CD4-positive, alpha-beta T cell treated with Interleukin-6 for 4 hours (primary cell): ENCODE data around the gene SELENON.

Source experiments
- DNase-seq: peaks from one replicate; pipeline ENCODE4 v3.0.0-alpha.2; 2020; ENCODE audit warnings: mixed read lengths

The SELENON gene, protein sequence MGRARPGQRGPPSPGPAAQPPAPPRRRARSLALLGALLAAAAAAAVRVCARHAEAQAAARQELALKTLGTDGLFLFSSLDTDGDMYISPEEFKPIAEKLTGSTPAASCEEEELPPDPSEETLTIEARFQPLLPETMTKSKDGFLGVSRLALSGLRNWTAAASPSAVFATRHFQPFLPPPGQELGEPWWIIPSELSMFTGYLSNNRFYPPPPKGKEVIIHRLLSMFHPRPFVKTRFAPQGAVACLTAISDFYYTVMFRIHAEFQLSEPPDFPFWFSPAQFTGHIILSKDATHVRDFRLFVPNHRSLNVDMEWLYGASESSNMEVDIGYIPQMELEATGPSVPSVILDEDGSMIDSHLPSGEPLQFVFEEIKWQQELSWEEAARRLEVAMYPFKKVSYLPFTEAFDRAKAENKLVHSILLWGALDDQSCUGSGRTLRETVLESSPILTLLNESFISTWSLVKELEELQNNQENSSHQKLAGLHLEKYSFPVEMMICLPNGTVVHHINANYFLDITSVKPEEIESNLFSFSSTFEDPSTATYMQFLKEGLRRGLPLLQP

DNA sequence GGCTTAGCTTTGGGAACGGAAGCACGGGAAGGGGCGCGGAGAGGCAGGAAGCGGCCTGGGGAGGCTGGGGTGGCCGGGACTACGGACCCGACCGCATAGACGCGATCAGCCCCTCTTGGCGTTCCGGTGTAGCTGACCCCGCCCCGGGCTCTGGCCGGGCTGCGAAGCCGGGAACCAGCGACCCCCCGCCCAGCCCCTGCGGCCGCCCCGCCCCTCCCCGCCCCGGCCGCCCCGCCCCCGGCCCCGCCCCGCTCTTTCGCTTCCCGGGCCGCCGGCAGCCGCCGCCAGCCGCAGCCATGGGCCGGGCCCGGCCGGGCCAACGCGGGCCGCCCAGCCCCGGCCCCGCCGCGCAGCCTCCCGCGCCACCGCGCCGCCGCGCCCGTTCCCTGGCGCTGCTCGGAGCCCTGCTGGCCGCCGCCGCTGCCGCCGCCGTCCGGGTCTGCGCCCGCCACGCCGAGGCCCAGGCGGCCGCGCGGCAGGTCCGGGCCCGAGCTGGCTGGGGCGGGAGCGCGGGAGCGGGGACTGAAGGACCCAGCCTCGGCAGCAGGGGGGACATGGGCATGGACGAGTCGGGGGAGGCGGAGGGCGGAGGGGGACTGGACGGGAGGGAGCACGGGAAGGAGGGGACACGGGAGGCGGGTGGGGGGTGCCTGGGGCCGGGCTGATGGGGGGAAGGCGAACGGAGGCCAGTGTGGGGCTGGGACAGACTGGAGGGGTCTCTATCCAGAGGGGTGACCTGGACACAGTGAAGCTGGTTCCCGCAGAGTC, at the start of gene SELENON:
Gene SELENON, plus strand, starts transcription at position 259 of the 768 bp plus-strand sequence. Its CDS starts 38 bp downstream, at position 297.
- peak; percentile 52 for DNase-seq

DNA sequence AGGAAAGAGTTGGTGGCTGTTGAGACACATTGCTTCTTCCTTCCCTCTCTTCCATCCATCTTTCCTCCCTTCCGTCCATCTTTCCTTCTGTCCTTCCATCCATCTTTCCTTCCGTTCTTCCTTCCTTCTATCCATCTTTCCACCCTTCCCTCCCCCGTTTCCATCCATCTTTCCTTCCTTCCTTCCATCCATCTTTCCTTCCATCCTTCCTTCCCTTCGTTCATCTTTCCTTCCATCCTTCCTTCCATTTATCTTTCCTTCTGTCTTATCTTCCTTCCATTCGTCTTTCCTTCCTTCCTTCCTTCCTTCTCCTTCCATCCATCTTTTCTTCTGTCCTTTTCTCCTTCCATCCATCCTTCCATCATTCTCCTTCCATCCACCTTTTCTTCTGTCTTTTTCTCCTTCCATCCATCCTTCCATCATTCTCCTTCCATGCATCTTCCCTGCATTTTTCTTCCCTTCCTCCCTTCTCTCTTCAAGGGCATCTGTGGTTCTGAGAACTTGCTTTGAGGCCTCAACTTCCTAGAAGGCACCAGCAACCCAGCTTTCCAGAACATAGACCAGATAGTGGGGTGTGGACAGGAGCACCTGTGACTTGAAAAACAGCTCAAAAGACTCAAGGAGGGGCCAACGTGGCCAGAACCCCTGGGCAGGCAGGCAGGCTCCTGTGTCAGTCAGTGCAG, 48.9 kb upstream of the SELENON start:
- DNase-seq: no peak

DNA sequence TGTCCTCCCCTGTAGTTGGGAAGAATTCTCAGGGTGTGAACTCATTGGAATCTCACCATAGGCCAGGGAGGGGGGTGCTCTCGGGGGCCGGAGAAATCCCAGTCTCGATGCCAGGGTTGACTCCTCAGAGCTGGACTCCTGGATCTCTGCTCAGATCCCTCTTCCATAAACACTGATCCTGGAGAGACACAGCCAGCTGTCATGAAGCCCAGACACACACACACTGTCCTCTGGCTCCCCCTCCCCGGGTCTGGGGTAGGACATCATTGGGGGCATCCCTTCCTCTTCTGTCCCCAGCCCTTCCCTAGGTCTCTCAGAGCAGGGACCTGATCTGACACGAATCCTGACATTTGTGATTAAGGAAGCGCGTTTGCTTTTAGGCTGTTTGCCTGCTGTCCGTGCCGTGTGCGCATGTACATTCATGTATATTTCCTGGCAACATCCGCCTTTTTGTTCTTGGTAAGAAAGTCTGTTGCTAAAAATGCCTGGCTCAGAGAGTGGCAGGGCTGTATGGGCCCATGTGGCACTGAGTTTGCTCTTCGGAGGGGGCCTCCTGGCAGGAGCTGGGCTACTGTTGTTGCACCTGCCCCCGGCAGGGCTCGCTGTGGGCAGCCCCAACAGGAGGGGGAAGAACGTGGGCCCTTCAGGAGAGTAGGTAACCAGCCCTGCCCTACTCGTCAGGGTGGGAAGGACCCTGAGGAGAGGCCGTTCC, 45.4 kb upstream of the SELENON start:
- peak; percentile 52 for DNase-seq

DNA sequence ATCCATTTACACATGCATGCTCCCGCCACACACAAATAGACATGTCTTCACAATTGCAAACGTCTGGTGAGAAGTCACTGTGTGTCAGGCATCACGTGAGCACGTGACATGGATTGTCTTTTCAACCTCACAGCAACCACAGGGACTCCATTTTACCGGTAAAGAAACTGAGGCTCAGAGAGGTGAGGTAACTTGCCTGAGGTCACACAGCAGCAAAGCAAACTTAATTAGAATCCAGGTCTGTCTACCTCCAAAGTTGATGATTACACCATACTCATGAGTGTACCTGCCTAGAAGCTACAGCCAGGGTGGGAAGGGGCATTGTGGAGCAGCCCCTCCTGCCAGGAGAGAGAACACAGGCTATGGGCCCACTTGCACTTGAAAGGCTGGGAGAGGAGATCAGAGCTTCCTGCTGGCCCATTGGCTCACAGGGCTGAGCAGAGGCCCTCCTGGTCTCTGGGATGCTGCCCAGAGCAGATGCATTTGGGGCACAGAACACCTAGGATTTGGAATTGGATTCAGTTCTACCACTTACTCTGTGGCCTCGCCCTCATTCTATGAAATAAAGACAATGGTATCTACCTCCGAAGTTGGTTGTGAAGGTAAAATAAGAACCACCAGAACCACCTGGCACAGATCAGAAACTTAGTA, 44.4 kb upstream of the SELENON start:
- DNase-seq: no peak

DNA sequence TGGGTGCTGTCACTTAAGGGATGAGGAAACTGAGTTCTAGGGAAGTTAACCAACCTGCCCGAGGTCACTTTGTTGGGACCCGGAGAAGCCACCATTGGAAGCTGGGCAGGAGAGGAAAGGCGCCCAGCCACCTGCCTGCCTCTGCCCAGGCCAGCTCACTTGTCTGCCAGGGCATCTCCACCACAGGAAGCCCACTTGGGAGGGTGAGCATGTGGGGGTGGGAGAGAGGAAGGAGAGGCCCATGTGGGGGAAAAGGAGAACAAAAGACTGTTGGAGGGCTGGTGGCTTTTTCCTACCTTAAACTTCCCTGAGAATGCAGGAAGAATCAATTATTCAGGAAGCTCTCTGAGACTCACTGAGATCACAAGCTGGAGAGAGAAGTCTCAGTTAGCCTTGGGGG, 43.8 kb upstream of the SELENON start:
- DNase-seq: no peak

DNA sequence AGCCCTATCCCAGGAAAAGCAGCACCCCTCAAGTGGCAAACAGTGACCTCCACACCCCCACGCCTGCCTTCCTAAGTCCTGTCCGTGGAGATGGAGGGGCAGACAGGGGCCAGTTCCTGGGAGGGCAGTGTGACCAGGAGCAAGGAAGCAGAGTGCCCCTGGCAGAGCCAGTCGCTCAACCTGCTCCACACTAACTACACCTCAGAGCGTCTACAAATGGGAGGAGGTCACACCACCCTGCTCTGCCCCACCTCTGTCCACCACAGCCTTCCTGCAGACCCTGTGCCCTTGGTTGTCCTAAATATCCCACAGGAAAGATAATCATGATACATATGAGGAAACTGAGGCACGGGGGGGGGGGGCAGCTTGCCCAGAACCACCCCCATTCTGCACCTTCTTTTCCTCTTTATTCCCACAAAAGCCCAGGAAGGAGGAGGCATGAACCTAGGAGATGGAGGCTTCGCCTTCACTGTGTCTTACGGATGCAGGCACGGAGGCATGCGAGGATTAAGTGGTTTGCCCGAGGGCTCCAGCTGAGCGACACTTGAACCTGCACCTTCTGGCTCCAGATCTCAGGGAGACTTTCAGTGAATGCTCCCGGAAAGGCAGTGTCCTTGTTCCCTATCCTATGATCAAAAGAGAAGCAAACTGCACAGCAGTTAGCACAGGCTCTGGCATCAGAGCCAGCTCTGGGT, 42.7 kb upstream of the SELENON start:
- no peak for DNase-seq

DNA sequence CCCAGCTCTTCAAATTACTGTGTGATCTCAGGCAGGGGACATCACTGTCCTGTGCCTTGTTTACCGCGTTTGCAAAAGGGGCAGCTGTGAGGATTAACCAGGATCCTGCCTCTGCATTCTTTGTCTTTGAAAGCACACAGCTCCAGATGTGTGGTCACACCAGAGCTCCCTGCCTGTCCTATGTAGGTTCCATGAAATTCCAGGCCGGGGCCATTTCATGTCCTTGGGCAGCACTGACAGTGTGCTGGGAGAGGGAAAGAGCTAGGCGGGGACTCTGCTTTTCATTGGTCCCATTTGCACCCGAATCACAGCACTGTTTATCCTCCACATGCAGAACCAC, 42.2 kb upstream of the SELENON start:
- no peak for DNase-seq

DNA sequence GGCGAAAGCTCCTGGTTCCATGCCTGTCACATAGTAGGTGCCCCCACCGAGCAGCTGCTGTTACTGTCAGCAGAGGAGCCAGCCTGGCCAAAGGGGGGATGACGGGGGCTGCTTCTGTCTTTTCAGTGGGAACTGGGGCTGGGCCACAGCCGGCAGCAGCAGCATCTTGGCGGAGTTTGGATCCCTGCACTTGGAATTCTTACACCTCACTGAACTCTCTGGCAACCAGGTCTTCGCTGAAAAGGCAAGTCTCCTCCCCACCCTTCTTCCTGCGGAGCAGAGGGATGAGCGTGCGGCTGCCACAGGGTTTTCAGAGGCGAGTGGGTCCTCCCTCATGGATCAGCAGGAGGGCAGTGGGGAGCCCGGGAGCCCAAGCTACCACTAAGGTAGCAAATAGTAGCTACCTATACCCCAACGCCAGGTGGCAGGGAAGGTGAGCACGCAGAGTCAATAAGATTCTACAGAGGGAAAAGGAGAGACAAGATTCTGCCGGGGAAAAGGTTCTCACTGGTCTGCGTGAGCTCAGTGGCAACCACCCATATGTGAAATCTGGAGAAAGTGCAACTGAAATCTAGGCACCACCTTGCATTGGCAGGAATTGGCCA, 41.4 kb upstream of the SELENON start:
- no peak for DNase-seq

DNA sequence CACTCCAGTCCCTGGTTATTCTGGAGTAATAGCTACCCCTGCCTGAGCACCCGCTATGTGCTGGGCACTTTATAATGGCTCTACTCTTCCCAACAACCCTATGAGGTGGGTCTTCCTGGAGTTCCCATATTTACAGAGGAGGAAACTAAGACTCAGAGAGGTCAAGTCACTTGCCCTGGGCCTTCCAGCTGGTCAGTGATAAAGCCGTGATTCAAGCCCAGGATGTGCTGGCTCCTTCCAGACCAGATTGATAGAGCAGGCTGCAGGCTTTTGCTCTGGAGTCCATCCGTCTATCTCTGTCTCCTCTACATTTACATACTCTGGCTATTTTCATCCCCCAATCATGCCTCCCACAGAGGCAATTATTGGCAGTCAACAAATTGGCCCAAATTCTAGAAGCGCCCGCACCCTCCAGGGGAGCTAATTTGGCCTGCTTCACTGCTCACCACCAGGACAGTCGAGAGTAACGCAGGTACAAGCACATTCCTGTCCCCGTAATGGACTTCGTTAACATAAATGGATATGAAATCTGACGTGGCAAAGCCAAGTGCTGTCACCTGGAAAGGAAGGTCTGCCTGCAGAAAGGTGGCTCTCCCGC, 39.8 kb upstream of the SELENON start:
- no peak for DNase-seq

DNA sequence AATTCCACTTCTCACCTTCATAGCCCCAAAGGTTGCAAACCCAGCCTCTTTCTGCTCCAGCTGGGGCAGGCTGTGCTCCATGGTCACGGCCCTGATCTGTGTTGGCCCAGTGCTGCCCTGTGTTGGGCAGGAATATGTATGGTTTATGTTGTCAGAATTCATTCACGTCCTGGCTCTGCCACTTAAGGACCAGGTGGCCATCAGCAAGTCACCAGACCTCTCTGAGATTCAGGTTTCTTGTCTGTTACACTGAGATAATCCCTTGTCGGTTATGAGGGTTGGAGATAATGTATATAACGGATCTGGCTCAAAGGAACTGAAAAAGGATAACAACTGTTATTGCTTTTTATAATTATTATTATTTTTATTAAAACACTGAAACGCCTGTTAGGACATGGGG, 39.1 kb upstream of the SELENON start:
- no peak for DNase-seq

DNA sequence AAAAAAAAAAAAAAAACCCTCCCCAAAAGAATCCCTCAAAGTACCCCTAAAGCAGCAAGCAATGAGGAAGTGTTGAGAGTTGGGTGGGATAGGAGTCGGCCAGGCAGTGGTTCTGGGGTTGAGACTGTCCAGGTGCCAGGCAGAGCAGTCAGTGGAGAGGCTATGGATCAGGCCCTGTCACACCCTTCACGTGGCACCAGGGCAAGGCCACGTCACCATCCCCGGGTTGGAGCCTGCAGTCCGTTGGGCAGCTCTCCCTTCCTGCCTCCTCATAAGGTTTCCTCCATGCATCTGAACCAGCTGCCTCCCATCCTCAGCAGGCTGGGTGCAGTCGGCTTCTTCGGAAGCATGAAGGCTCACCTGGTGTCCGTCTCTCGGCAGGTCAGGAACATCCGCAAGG, 36.5 kb upstream of the SELENON start:
- DNase-seq: no peak

DNA sequence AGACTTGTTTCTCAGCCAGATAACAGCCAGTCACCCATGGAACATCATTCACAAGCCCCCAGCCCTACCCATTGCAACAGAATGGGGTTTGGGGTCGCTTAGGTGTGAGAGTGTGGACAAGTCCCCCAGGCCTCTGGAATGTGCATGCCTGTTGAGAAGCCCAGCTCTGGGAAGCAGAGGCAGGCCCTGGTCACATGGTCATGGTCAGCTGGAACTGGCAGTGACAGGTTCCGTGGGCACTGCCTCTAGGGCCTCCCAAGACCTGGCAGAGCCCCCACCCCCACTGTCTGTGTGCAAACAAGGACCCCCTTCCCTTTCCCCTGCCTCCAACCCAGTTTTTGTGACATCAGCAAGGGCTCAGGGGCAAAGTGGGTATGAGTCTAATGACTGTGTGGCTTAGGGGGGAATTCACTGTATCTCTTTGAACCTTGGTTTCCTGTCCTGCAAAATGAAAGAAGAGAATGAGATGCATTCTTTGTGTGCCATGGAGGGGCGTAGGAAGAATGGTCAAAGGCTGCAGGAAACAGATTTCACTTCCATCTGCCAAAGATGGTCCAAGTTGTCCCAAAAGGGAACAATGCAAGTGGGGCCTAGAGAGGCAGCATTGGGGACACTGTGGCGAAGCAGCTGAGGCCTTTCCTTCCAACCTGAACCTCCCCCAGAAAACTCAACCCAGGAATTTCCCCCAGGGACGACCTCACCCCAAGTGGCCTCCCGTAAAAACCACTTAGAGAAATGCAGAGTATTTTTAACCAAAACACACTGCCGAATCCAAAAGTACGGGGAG, 34.7 kb upstream of the SELENON start:
- no peak for DNase-seq

DNA sequence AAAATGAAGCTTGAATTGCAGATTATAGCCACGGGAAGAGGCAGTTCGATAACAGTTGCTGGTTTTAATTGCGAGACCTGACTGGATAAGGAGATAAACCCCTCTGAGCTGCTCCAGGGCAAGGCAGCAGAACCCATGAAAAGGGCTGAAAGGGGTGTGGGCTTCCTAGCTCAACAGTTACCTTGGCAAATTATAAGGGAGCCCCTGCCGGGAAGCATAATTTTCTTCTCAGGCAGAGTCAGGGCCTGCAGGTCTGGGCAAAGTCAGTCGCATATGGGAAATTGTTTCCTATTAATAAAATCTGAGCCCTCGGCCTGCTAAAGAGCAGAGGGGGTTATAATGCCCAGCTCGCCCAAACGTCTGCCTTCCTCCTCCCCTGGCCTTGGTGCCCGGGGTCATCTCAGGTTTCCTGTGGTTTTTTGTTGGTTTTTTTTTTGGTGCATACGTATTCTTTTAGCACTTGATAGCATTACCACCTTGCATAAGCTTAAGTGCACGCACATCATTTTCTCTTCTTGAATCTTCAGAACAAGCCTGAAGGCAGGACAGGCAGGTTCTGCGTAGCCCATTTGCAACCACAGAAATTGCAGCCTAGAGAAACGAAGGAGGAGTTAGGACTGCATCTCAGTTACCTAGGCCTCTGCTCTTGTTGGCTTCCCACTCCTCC, 33.9 kb upstream of the SELENON start:
- no peak for DNase-seq

DNA sequence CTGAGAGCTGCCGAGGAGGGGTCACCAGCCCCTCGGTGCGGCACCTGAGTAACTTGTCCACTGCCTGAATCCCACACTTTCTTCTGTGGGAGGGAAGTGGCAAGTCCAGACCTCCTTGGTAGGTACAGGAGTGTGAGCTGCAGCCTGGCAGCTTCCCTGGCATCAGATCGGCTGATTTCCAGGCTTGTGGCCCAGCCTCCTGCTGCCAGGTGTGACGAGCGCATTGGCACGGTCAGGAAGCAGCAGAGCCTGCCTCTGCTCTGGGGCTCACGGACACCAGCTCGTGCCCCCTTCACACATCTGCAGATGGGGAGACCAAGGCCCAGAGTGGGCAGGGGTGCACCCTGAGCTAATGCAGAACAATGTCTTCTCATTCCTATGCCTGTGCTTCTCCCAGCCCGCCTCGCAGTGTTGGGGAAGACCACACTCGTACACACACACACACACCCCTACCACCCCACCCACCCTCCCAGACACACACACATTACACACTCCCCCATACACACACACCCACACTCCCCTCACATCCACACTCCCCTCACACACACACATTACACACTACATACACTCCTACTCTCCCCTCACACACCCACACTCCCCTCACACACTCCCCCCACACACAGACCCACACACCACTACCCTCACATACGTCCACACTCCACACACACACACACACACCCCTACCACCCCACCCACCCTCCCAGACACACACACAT, 33.1 kb upstream of the SELENON start:
- no peak for DNase-seq

DNA sequence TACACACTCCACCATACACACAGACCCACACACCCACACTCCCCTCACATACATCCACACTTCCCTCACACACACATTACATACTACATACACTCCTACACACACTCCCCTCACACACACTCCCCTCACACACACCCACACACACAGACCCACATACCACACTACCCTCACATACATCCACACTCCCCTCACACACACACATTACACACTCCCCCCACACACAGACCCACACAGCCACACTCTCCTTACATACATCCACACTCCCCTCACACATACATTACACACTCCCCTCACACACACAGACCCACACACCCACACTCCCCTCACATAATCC, 32.6 kb upstream of the SELENON start:
- DNase-seq: no peak

DNA sequence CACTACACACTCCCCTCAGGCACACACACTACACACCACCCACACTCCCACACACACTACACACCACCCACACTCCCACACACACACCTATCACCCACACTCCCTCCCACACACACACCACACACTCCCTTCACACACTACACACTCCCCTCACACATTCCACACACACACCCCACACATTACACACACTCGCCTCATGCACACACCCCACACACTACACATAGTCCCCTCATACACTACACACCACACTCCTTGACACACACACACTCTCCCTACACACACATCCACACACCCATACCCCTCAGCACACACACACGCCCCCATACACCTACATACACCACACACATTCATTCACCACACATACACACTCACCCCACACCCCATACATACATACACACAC, 31.0 kb upstream of the SELENON start:
- DNase-seq: no peak

DNA sequence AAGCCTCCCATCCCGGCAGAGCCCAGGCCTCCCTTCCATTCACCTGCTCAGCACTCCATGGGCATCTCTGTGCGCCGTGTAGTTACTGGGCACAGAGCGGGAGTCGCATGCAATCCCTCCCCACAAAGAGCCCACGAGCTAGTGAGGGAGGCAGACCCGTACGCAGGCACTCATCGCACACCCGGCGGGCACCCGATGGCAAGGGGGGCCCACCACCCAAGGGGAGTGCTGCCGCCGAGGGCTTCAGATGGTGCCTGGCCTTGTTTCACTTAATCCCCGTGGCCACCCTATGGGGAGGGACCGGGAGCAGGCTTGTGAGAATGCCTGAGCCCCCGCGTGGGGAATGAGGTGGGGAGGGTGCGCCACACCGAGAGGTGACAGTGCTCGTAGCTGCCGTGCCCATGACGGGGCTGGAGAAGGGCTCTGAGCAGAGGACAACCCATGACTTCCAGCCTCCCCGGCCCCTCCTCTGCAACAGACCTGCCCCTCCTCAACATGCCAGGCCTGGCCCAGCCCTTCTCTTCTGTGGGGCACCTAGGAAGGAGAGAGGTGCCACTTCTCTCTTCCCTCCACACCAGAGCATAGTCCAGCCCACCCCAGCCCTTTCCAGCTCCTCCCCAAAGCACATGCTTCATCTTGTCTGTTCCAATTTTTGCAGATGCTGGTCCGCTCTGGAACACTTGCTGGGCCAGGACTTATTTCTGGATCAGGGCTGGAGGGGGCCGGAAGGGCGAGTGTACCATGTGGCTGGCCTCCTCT, 30.2 kb upstream of the SELENON start:
- DNase-seq: no peak
